HL-60 (cell line): ENCODE results near the gene IRX4.

Experiments
- DNase-seq, 2 experiments: peaks; one replicate each; pipeline ENCODE4 v3.0.0-alpha.2; 2010 to 2020; ENCODE audit warnings: low read depth in 1 of 2, low spot score in 1 of 2
- H3K27ac ChIP-seq: fragments of 250-450 bp; sonication (Bioruptor Pico); replicated peaks from 2 replicates; pipeline ENCODE4 v1.5.1; 2020; ENCODE audit warnings: mild to moderate bottlenecking, moderate library complexity
- H3K27me3 ChIP-seq: fragments of 250-450 bp; sonication (Bioruptor Pico); 2 replicates; pipeline ENCODE4 v1.5.1; 2021; ENCODE audit warnings: mild to moderate bottlenecking, moderate library complexity; ENCODE audit not compliant: insufficient read depth, poor library complexity, severe bottlenecking
- H3K4me3 ChIP-seq: replicated peaks from 2 replicates; pipeline ENCODE4 v1.5.1; 2011; ENCODE audit warnings: mild to moderate bottlenecking, control low read depth, low read length; ENCODE audit not compliant: insufficient read depth
- GABPA ChIP-seq: IDR thresholded peaks from 2 replicates; pipeline ENCODE4 v1.6.1; 2012; ENCODE audit warnings: low read depth
- POLR2AphosphoS5 ChIP-seq: IDR thresholded peaks from 2 replicates; pipeline ENCODE4 v1.6.1; 2012; ENCODE audit warnings: low read depth
- SPI1 ChIP-seq: IDR thresholded peaks from 2 replicates; pipeline ENCODE4 v1.6.1; 2012; ENCODE audit warnings: low read depth, mild to moderate bottlenecking, borderline replicate concordance
- TF ChIP-seq, protein P1 (sequence below): IDR thresholded peaks from 2 replicates; pipeline ENCODE4 v1.6.1; 2012; ENCODE audit warnings: low read depth; ENCODE audit not compliant: insufficient replicate concordance
- TF ChIP-seq, protein P2 (sequence below): IDR thresholded peaks from one replicate; pipeline ENCODE4 v1.5.1; 2011; ENCODE audit warnings: low read length, control low read depth, inconsistent platforms; ENCODE audit not compliant: insufficient read depth

The IRX4 gene

DNA sequence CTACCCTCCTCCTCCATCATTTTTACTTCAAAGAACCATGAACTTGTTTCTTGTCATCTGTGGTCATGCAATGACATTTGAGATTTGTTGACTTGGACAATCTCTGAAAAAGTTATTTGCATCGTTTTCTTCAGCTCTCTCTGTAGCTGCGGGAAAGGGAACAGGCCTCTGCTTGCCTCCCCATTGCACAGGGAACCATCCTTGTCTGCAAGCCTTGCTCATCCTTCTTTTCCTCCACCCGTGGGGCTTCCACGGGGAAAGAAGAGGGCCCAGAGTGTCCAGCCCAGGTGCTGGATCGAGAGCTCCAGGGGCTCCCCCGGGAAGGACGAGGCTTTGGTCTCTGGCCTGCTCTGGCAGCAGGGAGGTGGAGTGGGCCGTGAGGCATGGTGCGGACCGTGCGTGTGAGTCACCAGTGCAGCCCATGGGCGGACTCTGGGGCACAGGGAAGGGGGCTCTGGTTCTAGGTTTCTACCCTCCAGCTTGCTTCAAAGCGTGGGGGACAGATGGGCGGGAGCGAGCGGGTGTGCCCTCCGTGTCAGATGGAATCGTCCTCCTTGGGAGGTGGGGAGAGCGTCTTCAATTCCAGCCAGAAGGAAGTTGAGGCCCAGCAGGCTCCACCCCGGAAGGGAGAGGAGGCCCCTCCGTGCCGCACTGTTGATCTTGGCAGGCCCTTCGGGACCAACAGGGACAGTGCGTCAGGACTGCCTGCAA lies 6.0 kb upstream of the IRX4 start:
- H3K27me3 ChIP-seq, result peaks cover 54% of the 10 kb centered on the region
- no peak for TF ChIP-seq GABPA
- TF ChIP-seq POLR2AphosphoS5, result no peak
- TF ChIP-seq, protein P1, sequence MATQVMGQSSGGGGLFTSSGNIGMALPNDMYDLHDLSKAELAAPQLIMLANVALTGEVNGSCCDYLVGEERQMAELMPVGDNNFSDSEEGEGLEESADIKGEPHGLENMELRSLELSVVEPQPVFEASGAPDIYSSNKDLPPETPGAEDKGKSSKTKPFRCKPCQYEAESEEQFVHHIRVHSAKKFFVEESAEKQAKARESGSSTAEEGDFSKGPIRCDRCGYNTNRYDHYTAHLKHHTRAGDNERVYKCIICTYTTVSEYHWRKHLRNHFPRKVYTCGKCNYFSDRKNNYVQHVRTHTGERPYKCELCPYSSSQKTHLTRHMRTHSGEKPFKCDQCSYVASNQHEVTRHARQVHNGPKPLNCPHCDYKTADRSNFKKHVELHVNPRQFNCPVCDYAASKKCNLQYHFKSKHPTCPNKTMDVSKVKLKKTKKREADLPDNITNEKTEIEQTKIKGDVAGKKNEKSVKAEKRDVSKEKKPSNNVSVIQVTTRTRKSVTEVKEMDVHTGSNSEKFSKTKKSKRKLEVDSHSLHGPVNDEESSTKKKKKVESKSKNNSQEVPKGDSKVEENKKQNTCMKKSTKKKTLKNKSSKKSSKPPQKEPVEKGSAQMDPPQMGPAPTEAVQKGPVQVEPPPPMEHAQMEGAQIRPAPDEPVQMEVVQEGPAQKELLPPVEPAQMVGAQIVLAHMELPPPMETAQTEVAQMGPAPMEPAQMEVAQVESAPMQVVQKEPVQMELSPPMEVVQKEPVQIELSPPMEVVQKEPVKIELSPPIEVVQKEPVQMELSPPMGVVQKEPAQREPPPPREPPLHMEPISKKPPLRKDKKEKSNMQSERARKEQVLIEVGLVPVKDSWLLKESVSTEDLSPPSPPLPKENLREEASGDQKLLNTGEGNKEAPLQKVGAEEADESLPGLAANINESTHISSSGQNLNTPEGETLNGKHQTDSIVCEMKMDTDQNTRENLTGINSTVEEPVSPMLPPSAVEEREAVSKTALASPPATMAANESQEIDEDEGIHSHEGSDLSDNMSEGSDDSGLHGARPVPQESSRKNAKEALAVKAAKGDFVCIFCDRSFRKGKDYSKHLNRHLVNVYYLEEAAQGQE, result no peak
- TF ChIP-seq, protein P2, sequence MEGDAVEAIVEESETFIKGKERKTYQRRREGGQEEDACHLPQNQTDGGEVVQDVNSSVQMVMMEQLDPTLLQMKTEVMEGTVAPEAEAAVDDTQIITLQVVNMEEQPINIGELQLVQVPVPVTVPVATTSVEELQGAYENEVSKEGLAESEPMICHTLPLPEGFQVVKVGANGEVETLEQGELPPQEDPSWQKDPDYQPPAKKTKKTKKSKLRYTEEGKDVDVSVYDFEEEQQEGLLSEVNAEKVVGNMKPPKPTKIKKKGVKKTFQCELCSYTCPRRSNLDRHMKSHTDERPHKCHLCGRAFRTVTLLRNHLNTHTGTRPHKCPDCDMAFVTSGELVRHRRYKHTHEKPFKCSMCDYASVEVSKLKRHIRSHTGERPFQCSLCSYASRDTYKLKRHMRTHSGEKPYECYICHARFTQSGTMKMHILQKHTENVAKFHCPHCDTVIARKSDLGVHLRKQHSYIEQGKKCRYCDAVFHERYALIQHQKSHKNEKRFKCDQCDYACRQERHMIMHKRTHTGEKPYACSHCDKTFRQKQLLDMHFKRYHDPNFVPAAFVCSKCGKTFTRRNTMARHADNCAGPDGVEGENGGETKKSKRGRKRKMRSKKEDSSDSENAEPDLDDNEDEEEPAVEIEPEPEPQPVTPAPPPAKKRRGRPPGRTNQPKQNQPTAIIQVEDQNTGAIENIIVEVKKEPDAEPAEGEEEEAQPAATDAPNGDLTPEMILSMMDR, result no peak
- TF ChIP-seq SPI1, result no peak
- no peak overlapping the region for H3K27ac ChIP-seq
- DNase-seq, result no peak
- H3K4me3 ChIP-seq, result no peak overlapping the region

DNA sequence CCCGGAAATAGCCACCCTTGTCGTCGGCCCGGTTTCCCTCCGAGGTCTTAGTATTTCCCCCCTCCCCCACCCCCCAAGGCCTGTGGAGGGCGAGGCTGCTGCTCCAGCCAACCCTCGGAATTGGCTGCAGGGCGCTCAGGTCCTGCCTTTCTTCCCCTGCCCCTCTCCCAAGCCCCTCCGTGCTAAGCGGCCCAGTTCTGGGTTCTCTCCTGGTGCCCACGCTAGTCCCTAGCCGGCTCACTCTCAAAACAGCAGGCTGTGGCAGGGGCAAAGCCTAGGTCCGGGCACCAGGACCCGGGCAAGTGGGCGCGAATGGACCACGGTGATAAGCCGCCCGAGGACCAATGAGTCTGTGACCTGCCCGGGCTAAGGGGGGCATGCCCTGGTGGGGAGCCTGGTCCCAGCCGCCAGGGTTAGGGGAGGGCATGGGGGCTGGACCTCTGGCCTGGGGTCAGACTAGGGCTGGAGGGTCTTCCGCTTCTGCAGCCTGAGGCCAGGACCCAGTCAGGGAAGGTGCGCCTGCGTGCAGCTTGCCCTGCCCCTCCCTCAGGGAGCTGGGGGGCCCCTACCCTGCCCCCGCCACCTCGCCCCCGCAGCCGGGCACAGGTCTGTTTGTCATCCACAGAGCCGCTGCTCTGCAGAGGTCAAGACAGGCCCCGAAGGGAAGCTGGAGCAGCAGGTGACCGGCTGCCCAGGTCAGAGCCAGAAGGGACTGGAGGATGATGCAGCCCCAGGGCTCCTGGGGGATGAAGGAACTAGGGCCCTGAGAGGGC lies 5.0 kb upstream of the IRX4 start:
- DNase-seq, result no peak
- TF ChIP-seq, protein P1, result no peak
- no peak for TF ChIP-seq POLR2AphosphoS5
- TF ChIP-seq SPI1, result no peak
- no peak for TF ChIP-seq GABPA
- TF ChIP-seq, protein P2, result no peak
- H3K4me3 ChIP-seq, result no peak overlapping the region
- peaks cover 61% of the 10 kb centered on the region for H3K27me3 ChIP-seq
- no peak overlapping the region for H3K27ac ChIP-seq

DNA sequence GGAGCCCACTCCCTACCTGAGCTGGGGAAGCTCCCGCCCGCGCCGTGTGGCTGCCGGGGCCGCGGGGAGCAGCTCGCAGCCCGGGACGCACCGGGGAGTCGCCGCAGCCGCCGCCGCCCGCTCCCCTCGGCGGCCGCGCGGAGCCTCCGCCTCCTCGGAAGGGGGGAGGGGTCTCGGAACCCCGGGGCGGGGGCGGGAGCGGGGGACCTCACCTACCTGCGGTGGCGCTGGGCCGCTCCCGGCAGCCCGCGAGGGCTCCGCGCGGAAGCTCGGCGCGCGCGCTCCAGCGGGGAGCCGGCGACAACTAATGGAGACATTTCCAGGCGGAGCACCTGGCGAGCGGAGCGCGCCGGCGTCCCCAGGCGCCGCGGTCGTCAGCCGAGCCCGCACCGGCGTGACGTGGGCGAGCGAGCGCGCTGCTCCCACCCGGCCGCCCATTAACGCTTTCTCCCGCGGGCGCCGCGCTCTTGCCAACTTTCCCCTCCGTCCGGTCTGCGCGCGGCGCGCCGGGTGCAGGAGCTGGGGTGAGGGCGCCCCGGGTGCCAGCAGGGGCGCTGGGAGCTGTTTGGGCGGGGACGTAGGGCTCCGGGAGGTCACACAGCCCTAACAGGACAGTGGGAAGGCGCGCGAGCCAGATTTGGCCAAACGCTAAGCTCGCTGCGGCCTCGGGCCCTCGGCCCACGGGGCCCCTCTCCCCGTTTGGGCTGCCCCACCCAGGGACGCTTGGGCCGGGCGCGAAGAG lies 4.3 kb upstream of the IRX4 start:
- peaks cover 59% of the 10 kb centered on the region for H3K27me3 ChIP-seq
- no peak overlapping the region for H3K4me3 ChIP-seq
- no peak for DNase-seq
- TF ChIP-seq, protein P1, result no peak
- TF ChIP-seq POLR2AphosphoS5 (no peak), SPI1 (no peak), GABPA (no peak)
- TF ChIP-seq, protein P2, result no peak
- H3K27ac ChIP-seq, result no peak overlapping the region
